Measurements from ENCODE around the gene XPR1.

GRCh38 chr1:180931529-180931928, 299.7 kb downstream of the XPR1 start:
- TF ChIP-seq EZH2 (IDR thresholded peaks at IDR 0.05; ENCODE audit: insufficient read depth, poor library complexity, severe bottlenecking) (no peak), EZH2phosphoT487 (IDR thresholded peaks at IDR 0.05; ENCODE audit: insufficient read depth, low read depth) (no peak)

Data from GM23248 (cell line).